Vagina (tissue), 2 donors: Measurements from ENCODE around the gene B4GALT6.
"Not testable (repeated sequence)": the region's sequence is repeated elsewhere in the genome, so short reads cannot be mapped to it uniquely, and the experiment has no call there.

Experiments used
- POLR2A ChIP-seq, 2 donors: fragments of 450-650 bp; IDR thresholded peaks; one replicate each; pipeline ENCODE4 v1.6.1; 2017; ENCODE audit warnings: antibody characterized with exemption in 2 of 2, mild to moderate bottlenecking in 2 of 2, moderate library complexity in 2 of 2
- POLR2AphosphoS5 ChIP-seq, 2 donors: sonication (generic); formaldehyde crosslinking; IDR thresholded peaks; one replicate each; pipeline ENCODE4 v1.9.0; 2017; ENCODE audit warnings: antibody characterized with exemption in 2 of 2, mild to moderate bottlenecking in 2 of 2, low read depth in 1 of 2; ENCODE audit not compliant: insufficient read depth in 1 of 2
- TF ChIP-seq, protein P1 (sequence below), 3 experiments: fragments of 450-650 bp in 2 of 3; fragments of 200-600 bp in 1 of 3; sonication (generic) in 1 of 3; IDR thresholded peaks; one replicate each; pipeline ENCODE4 v1.5.1; 2017 to 2019; ENCODE audit warnings: antibody characterized with exemption in 3 of 3, mild to moderate bottlenecking in 2 of 3, moderate library complexity in 2 of 3

DNA sequence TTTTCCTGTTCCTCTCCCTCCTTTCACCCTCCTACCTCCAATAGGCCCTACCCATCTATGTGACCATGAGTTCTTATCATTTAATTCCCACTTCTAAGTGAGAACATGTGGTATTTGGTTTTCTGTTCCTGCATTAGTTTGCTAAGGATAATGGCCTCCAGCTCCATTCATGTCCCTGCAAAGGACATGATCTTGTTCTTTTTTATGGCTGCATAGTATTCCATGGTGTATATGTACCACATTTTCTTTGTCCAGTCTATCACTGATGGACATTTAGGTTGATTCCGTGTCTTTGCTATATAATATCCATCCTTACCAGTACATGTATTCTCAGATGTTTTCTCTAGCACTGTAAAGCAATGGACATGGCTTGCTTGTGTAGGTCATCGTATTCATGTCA, 44.8 kb upstream of the B4GALT6 start:
- TF ChIP-seq, protein P1, sequence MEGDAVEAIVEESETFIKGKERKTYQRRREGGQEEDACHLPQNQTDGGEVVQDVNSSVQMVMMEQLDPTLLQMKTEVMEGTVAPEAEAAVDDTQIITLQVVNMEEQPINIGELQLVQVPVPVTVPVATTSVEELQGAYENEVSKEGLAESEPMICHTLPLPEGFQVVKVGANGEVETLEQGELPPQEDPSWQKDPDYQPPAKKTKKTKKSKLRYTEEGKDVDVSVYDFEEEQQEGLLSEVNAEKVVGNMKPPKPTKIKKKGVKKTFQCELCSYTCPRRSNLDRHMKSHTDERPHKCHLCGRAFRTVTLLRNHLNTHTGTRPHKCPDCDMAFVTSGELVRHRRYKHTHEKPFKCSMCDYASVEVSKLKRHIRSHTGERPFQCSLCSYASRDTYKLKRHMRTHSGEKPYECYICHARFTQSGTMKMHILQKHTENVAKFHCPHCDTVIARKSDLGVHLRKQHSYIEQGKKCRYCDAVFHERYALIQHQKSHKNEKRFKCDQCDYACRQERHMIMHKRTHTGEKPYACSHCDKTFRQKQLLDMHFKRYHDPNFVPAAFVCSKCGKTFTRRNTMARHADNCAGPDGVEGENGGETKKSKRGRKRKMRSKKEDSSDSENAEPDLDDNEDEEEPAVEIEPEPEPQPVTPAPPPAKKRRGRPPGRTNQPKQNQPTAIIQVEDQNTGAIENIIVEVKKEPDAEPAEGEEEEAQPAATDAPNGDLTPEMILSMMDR (IDR thresholded peaks at IDR 0.05), result not testable (repeated sequence)
- not testable (repeated sequence) for TF ChIP-seq POLR2A (IDR thresholded peaks at IDR 0.05); POLR2AphosphoS5 (IDR thresholded peaks at IDR 0.05; ENCODE audit: insufficient read depth in 1 of 2, low read depth in 1 of 2)
